GM19023 (cell line): ENCODE measurements around the gene JUNB.
"Not testable (repeated sequence)": the region's sequence is repeated elsewhere in the genome, so short reads cannot be mapped to it uniquely, and the experiment has no call there.

Experiments
- ATAC-seq: cut with Tn5 transposase; IDR thresholded peaks from one replicate; pipeline ENCODE4 v1.9.1; 2021; ENCODE audit warnings: mild to moderate bottlenecking, moderate library complexity; ENCODE audit not compliant: unreplicated experiment

JUNB gene

DNA sequence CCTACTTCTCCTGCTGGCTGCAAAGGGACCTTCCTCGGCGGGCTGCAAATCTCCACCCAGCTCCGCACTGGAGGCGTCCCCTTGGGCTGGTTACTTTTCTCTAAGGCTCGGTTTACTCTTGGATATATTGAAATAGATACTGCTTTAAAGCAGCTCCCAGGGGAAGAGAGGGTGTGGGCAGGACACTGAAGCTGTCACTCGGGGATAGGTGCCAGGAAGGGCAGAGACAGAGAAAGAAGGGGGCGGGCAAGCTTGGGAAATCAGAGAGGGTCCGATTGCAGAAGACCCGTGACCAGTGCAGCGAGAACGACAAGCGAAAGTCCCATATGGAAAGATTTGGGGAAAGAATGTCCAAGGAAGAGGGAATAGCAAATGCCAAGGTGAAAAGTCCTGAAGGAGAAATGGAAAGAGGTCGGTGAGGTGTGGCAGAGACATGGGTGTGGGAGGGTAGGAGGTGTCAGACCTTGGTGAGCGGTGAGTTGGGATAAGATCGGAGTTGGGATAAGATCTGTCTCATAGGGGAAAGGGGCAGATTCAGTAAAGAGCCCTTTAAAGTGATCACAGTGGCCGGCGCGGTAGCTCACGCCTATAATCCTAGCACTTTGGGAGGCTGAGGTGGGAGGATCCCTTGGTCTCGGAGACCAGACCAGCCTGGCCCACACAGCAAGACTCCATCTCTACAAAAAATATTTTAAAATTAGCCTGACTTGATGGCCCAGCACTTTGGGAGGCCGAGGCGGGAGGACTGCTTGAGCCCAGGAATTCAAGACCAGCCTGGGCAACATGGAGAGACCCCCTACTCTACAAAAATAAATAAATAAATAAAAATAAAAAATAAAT is 11.2 kb downstream of the JUNB start:
- no peak for ATAC-seq

DNA sequence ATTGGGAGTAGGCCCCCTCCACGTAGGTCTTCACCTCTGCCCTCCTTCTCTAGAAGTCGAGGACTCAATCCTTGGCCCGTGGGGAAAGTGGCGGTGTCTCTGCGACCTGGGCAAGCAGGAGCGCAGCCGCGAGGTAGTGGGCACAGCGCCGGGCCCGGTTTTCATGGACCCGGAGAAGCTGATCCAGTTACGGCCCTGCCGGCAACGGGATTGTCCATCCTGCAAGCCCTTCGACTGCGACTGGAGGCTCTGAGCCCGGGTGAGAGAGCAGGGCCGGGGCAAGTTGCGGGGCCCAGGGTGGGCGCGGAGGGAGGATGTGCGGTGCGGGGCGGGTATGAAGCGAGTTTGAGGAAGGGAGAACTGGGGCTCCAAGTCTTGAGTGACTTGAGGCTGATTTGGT is 12.8 kb downstream of the JUNB start:
- ATAC-seq: no peak

DNA sequence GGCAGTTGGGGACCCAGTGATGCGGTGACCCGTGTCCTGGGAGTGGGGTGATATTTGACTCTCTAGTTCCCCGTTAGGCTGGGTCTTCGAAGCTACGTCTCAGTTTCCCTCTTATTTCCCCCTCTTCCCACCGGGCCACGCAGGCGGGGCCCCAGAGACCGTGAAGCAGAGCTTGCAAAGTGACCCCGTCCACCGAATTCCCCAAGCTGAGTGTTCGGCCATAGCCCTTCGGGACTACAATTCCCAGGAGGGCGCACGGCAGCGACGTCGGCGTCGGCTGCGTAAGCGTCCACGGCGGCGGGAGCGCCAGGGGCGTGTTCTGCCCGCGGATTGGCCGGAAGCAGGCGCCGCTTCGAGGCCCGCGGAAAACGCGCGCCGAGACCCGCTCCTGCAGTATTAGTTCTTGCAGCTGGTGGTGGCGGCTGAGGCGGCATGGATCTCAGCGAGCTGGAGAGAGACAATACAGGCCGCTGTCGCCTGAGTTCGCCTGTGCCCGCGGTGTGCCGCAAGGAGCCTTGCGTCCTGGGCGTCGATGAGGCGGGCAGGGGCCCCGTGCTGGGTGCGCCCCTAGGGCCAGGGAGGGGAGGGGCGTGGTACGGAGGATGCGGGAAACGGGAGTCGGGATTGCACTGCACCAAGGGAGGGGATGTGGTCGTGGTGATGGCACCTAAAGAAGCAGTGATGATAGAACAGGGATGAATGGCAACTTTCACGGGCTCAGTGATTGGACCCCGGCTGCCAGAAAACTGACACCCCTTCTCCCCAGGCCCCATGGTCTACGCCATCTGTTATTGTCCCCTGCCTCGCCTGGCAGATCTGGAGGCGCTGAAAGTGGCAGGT is 15.2 kb downstream of the JUNB start, which contains the start of gene RNASEH2A:
Gene RNASEH2A, plus strand, starts transcription at position 343 of the 840 bp plus-strand sequence. Its CDS starts 90 bp downstream, at position 433.
- ATAC-seq: peak; percentile 83

- ATAC-seq: no peak
Measured at GRCh38 chr19:12815088-12815487, 23.8 kb downstream of the JUNB start.

DNA sequence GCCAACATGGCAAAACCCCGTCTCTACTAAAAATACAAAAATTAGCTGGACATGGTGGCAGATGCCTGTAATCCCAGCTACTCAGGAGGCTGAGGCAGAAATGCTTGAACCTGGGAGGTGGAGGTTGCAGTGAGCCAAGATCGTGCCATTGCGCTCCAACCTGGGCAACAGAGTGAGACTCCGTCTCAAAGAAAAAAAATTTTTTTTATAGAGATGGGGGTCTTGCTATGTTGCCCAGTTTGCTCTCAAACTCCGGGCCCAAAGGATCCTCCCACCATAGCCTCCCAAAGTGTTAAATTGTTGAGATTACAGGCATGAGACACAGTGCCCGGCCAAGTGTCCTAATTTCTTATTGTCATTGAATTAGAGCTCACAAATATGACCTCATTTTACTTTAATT is 25.9 kb downstream of the JUNB start:
- not testable (repeated sequence) for ATAC-seq

DNA sequence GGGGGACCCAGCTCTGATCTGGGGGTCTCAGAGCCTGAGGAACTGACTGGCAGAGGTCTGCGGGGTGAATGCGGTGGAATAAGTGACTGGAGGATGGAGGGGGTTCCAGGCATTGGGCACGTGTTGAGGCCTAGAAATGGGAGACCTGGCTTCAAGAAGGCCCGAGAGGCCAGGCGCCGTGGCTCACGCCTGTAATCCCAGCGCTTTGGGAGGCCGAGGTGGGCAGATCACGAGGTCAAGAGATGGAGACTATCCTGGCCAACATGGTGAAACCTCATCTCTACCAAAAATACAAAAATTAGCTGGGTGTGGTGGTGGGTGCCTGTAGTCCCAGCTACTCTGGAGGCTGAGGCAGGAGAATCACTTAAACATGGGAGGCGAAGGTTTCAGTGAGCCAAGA is 26.5 kb downstream of the JUNB start:
- not testable (repeated sequence) for ATAC-seq

- ATAC-seq: no peak
Measured at GRCh38 chr19:12821761-12822160, 30.5 kb downstream of the JUNB start.

DNA sequence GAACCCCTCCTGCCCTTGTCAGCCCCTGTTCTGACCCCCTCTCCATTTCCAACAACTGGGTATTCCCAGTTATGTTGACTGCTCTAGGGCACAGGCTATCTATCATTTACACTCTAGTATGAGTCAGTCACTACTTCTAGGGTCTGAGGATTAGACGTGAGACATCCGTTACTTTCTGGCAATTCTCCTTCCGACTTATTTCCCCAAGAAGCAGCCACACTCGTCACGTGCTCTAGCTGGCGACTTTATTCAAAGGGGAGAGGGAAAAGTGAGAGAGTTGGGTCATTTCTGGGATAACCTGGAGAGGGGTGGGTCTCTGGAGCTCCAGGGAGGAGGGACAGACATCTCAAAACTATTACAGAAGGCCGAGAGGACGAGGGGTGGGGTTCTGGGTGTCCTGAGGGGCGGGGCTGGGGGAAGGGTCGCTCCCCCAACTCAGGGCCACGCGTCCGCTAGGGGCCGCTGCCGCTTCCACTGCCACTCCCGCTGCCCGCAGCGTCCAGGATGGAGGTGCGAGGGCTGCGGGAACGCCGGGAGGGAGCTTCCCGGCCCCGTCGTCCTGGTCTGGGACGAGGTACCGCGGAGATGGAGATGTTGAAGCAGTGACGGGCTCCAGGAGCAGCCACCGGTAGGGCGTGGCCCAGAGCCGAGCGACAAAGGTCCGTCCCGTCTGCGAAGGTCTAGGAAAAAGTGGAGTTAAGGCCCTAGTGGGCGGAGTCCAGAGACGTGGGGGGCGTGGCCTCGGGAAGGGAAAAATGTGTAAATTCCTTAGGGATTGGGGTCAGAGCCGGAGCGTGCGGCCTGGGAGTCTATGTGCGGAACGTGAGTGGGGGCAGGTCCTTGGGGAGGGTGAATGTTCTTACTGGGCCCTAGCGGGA is 34.2 kb downstream of the JUNB start:
- ATAC-seq: no peak

GRCh38 chr19:12828494-12828893 is 37.2 kb downstream of the JUNB start:
- ATAC-seq: no peak

DNA sequence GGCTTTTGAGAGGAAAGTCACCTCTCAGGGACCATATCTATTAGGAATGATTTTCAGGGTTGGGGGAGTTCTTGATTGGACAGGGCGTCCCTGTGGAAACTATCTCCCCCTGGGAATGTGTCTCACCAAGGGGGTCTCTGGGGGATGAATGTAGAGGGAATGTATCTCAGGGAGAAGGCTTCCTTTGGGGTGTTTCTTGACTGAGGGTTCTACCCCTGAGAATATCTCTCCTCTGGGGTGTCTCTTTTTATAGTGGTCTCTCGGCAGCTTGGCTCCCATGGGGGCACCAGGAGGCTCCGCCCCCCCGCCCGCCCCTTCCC is 42.1 kb downstream of the JUNB start:
- ATAC-seq: no peak

GRCh38 chr19:12833738-12834565 is 42.7 kb downstream of the JUNB start:
- ATAC-seq: no peak

DNA sequence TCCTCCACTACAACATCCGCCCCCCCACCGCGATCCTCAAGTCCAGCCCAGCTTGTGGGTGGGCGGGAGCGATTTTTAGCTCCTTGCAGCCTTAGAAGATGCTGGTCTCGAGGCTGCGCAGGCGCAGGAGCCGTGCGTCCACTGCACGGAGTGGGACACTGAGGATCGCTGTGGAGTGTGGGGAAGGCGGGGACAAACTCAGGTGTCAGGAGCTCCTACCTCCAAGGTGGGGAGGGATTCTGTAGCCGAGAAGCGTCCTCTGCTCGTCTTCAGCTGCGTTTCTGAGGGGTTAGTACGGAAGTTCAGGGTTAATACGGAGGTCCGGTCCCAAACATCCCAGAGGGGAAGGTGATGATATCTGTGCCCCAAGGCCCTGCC is 43.3 kb downstream of the JUNB start, which contains the start of gene RTBDN:
Gene RTBDN, minus strand, starts transcription at position 14 of the 378 bp plus-strand sequence. CDS start 4,600 bp downstream, outside the sequence.
- ATAC-seq: no peak

- no peak for ATAC-seq
Measured at GRCh38 chr19:12834976-12835757, 43.9 kb downstream of the JUNB start.

DNA sequence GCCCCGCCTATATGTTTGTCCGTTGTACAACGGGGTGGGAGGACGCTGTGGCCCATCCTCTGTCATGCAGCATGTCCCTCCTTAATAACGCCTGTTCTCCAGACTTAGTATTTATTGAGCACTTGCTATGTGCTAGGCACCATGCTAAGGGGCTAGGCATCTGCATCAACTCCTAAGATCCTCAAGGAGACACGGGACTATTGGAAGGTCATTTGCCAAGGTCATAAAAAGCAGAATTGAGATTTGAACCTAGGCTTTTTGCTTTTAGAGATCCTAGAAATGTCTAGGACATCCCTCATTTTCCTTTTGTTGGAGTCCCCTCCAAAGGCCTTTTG is 45.2 kb downstream of the JUNB start:
- ATAC-seq: no peak

DNA sequence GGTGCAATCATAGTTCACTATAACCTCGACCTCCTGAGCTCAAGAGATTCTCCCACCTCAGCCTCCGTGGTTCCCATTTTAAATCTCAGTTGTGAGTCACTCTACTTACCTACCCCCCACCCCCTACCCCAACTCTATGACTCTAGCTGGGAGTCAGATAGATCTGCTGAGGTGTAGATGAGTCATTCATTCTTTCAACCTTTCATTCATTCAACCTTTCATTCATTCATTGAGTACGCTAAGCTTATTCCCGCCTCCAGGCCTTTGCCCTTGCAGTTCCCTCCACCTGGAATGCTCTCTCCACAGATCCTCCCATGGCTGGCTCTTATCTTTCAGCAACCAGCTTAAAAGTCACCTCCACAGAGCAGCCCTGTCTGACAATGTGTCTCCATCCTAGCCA is 45.9 kb downstream of the JUNB start:
- ATAC-seq: no peak

- ATAC-seq: no peak
Measured at GRCh38 chr19:12838182-12838885, 47.0 kb downstream of the JUNB start, which contains the start of gene MAST1. Gene MAST1, plus strand, starts transcription at chr19:12838515. Its CDS starts 58 bp downstream, at chr19:12838573.

GRCh38 chr19:12838886-12839756 is 47.8 kb downstream of the JUNB start:
- no peak for ATAC-seq
